H7 (cell line): ENCODE results near the gene TMEM87A. TPM values are rescaled to one million over a fixed set of nuclear protein-coding genes. Genes with fewer than 3 reads are reported as not detected.
A peak's percentile ranks its signal among the peaks of the same experiment; 100 is the strongest.
"Not testable (repeated sequence)": the region's sequence is repeated elsewhere in the genome, so short reads cannot be mapped to it uniquely, and the experiment has no call there.

Experiments
- DNase-seq: peaks from one replicate; pipeline ENCODE4 v3.0.0; 2012
- H3K27me3 ChIP-seq: 2 replicates; pipeline ENCODE4 v1.6.0; 2011; ENCODE audit warnings: mild to moderate bottlenecking, low read length; ENCODE audit not compliant: control insufficient read depth, insufficient read depth
- H3K36me3 ChIP-seq: replicated peaks from 2 replicates; pipeline ENCODE4 v1.5.1; 2011; ENCODE audit warnings: low read length; ENCODE audit not compliant: control insufficient read depth, insufficient read depth
- H3K4me3 ChIP-seq: 2 replicates; pipeline ENCODE4 v1.5.1; 2011; ENCODE audit warnings: low read depth, mild to moderate bottlenecking, control low read depth, low read length, moderate library complexity; ENCODE audit not compliant: insufficient read depth
- total RNA-seq: library from RNA; depleted of rRNA; stranded (reverse); fragments of >200 nt; shearing (Covaris generic); gene quantifications from 2 replicates; pipeline ENCODE4 v1.2.3, GENCODE V29; 2014

Gene TMEM87A
- total RNA-seq, 1 experiment from 2014 or later: 25.2 TPM

- Histone ChIP-seq H3K36me3 (peaks cover 5% of the 10 kb centered on the region), H3K27me3 (no peaks in the 10 kb centered on the region), H3K4me3 (no peak overlapping the region)
- DNase-seq: no peak
These were observed 40.6 kb downstream of the TMEM87A start for GRCh38 chr15:42232606-42233005.

GRCh38 chr15:42231088-42231487, 42.1 kb downstream of the TMEM87A start:
- Histone ChIP-seq H3K36me3 (peaks cover 5% of the 10 kb centered on the region), H3K27me3 (no peaks in the 10 kb centered on the region), H3K4me3 (no peak overlapping the region)
- no peak for DNase-seq

GRCh38 chr15:42228981-42229380, 44.3 kb downstream of the TMEM87A start:
- not testable (repeated sequence) for H3K36me3 ChIP-seq, H3K27me3 ChIP-seq, DNase-seq, H3K4me3 ChIP-seq

DNA sequence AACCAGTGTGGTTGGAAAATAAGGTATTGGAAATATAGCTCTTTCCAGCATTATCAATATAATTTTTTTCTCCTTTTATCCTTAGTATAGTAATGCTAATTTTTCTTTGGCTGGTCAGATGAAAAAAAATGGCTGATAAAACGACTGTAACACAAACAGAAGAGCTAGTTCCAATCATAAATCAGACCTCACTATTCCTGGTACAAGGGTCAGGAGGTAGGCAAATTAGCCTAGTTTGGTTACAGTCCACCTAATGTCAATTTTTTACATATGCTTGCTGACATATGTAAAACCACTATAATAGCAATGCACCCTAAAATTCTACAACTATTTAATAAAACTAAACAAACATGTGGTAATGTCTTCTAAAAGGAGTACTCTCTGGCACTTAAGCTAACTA, 45.2 kb downstream of the TMEM87A start:
- Histone ChIP-seq H3K36me3 (peaks cover 8% of the 10 kb centered on the region), H3K4me3 (no peak overlapping the region), H3K27me3 (no peaks in the 10 kb centered on the region)
- DNase-seq: no peak

- DNase-seq: no peak
- Histone ChIP-seq H3K27me3 (no peaks in the 10 kb centered on the region), H3K4me3 (no peak overlapping the region), H3K36me3 (peaks cover 7% of the 10 kb centered on the region)
These were observed 46.6 kb downstream of the TMEM87A start for GRCh38 chr15:42226648-42227047.

GRCh38 chr15:42220216-42220615, 53.0 kb downstream of the TMEM87A start:
- Histone ChIP-seq H3K36me3 (peaks cover 8% of the 10 kb centered on the region), H3K27me3 (no peaks in the 10 kb centered on the region), H3K4me3 (no peak overlapping the region)
- DNase-seq: no peak

- H3K4me3 ChIP-seq: no peak overlapping the region
- no peak for DNase-seq
- peaks cover 8% of the 10 kb centered on the region for H3K36me3 ChIP-seq
- H3K27me3 ChIP-seq: no peaks in the 10 kb centered on the region
These were observed 54.2 kb downstream of the TMEM87A start for GRCh38 chr15:42218953-42219592.

- H3K27me3 ChIP-seq: no peaks in the 10 kb centered on the region
- no peak overlapping the region for H3K4me3 ChIP-seq
- peaks cover 8% of the 10 kb centered on the region for H3K36me3 ChIP-seq
- no peak for DNase-seq
These were observed 55.7 kb downstream of the TMEM87A start for GRCh38 chr15:42217568-42217967.

DNA sequence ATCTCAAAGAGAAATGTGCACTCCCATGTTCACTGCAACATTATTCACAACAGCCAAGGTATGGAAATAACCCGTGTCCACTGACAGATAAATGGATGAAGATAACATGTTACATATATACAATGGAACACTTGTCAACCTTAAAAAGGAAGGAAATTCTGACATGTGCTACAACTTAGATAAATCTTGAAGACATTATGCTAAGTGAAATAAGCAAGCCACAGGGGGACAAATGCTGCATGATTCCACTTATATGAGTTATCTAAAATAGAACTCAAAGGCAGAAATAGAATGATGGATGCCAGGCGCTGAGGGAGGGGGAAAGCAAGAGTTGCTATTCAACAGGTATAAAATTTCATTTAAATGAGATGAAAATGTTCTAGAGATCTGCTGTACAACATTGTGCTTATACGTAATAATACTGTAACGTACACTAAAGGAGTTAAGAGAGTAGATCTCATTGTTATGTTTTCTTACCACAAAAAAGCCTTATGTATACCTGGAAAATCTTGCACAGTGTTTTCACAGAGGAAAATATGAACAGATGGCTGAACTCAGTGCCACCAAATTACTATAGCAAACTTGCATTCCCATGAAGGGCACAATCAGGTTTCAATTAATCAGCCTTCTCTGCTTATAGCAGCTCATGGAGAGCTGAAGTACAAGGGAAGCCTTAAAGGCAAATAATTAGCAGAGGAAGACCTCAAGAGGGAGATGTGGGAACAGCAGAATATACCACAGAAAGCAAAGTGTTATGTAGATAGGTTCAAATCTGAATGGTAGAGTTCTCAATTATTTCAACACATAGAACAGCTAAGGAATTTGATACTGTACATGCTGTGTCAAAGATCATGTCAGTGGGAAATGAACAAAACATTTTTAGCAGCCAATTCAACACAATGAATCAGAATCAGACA, 57.1 kb downstream of the TMEM87A start:
- Histone ChIP-seq H3K27me3 (no peaks in the 10 kb centered on the region), H3K4me3 (no peak overlapping the region), H3K36me3 (peaks cover 10% of the 10 kb centered on the region)
- DNase-seq: no peak

GRCh38 chr15:42214600-42214999, 58.6 kb downstream of the TMEM87A start:
- DNase-seq: no peak
- no peaks in the 10 kb centered on the region for H3K27me3 ChIP-seq
- peaks cover 12% of the 10 kb centered on the region for H3K36me3 ChIP-seq
- H3K4me3 ChIP-seq: no peak overlapping the region

GRCh38 chr15:42213511-42213910, 59.7 kb downstream of the TMEM87A start:
- Histone ChIP-seq H3K36me3 (peaks cover 6% of the 10 kb centered on the region), H3K27me3 (no peaks in the 10 kb centered on the region), H3K4me3 (no peak overlapping the region)
- no peak for DNase-seq

GRCh38 chr15:42210696-42211095, 62.5 kb downstream of the TMEM87A start:
- Histone ChIP-seq H3K27me3 (no peaks in the 10 kb centered on the region), H3K36me3 (peaks cover 4% of the 10 kb centered on the region)
- DNase-seq: no peak

DNA sequence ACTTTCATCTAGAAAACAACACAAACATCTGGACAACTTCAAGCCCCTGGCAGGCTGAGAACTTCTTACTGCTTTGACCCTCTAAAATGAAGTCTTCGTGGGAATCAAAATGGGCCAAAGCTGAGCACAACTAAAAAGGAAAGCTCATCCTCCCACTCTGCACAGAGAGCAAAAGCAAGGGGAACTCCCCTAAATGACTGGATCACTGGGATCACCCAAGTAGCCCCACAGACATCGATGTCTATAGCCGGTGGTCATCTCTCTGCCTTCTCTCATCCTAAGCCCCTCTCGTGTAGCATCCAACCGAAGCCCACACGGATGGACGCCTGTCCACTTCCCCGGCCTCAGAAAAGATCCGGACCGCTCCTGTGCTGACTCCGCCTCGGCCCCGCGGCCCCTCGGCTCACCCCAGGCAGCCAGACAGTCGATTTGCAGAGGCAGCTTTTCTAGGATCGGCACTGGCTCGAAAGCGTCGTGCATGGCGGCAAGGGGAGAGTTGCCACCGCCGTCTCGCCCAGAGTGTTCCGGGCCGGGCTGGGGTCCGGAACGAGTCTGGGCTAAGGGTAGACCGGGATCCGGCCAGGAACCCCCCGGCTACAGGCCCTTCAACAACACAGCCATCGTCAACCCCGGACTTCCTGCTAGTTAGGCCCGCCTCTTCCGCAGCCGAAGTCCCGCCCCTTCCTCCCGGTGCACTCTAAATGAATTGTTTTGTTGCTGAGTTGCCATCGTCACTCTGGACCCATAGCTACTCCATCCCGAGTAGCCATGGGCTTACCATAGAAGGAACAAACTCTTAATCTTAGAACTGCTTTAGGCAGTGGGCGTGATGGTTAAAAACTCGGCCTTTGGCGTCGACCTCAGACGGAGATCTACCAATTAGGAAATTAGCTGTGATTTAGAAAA, 65.3 kb downstream of the TMEM87A start, which contains the start of gene VPS39:
Gene VPS39, minus strand, starts transcription at position 631 of the 906 bp plus-strand sequence. Its CDS starts 151 bp downstream, at position 480.
- H3K36me3 ChIP-seq: peaks cover 4% of the 10 kb centered on the region
- peak within 1 kb of the TSS; percentile 81 for H3K4me3 ChIP-seq
- DNase-seq: peak; percentile 87
- H3K27me3 ChIP-seq: no peaks in the 10 kb centered on the region

More at GRCh38 chr15:42210696-42211095, 62.5 kb downstream of the TMEM87A start:
- H3K4me3 ChIP-seq: no peak overlapping the region

GRCh38 chr15:42206406-42206805, 66.8 kb downstream of the TMEM87A start:
- no peak overlapping the region for H3K4me3 ChIP-seq
- H3K27me3 ChIP-seq: no peaks in the 10 kb centered on the region
- peaks cover 3% of the 10 kb centered on the region for H3K36me3 ChIP-seq
- no peak for DNase-seq
